ENCODE results near the gene LGR4.

- TF ChIP-seq CTCF (IDR thresholded peaks at IDR 0.05) (no peak), POLR2A (IDR thresholded peaks at IDR 0.05) (no peak), POLR2AphosphoS5 (IDR thresholded peaks at IDR 0.05) (no peak)
Observed at GRCh38 chr11:27385245-27385644, 87.3 kb downstream of the LGR4 start.
